Measurements from ENCODE around the gene LY9.
"Not testable (repeated sequence)": the region's sequence is repeated elsewhere in the genome, so short reads cannot be mapped to it uniquely, and the experiment has no call there.

LY9 gene

DNA sequence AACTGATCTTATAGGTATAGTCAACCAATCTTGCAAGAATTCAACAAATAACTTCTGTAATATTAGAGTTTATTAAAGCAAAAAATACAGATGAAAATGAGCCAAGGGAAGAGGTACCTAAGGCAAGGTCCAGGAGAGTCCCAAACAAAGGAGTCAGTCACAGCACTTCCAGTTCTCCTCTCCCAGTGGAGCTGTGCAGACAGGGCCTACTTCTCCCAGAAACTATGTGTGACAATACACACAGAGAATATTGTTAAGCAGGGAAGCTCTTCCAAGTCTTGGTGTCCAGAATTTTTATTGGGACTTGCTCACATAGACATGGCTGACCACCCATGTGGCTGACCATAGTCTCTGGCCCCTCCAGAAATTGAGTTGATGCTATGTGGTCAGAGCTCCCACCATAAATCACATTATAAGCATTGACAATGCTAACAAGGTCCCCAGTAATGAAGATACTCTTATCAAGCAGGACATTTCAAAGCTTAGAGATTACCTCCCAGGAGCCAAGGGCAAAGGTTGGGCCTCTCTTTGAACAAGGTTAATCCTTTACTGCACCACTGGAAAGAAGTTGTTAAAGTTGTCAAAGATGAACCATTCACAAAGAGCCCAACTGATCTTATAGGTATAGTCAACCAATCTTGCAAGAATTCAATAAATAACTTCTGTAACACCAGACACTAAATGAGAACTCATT, 70.2 kb downstream of the LY9 start:
- DNase-seq (ENCODE audit: low spot score), result no peak

DNA sequence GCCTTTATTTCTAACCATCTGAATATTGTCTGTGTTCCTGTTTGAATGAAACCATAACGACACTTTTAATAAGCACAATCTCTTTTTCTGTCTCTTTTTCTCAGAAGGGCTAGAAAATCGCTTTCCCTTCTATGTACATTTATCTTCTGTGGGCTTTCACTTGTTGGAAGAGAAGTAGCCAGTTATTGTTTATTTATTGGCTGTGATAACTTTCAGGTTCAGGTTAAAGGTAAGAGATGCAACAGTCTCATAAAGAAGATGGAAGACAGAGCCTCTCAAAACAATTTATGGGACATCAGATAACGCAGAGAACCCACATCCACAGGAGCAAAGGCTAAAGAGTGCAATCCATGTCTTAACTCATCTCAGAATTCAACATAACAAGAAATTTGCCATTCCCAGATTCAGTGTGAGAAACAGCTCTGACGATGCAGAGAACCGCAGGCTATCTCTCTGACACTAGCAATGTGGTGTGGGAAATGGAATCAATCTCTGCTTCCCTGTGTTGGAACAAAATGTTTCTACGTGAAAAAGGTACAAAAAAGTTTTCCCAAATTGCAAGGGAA, 70.8 kb downstream of the LY9 start:
- no peak for DNase-seq (ENCODE audit: low spot score)

- not testable (repeated sequence) for DNase-seq (ENCODE audit: low spot score)
Measured at GRCh38 chr1:160867651-160868050, 71.7 kb downstream of the LY9 start.

DNA sequence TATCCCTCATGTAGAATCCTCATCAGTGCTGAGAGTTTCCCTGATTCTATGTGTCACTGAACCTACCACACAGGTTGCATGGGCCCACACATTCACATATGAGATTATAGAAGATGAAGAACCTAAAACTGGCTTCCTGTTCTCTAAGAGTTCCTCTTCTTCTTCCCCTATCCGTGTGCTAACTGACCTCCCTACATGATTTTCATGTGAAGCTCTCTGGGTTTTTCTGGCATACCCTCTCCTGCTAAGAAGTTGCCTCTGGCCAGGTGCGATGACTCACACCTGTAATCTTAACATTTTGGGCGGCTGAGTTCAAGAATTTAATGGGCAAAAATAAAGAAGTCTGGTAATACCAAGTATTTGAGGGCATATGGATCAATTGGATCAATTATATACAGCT, 72.2 kb downstream of the LY9 start:
- no peak for DNase-seq (ENCODE audit: low spot score)

DNA sequence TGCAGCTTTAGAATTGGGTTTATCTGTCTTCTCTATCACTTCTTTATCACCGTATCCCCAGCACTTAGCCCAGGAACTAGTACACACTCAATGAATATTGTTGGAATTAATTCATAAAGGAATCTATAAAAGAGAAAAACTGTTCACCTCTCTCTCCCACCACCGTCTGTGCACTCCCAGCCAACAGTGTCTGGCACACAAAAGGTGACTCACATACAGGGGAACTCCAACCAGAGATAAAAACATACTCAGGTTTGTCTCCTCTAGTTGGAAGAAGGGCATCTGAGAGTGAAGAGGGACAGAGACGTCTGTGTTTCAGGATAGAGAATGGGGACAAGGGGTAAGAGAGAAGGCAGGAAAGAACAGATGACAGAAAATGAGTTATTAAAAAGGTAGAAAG, 79.0 kb downstream of the LY9 start:
- DNase-seq (ENCODE audit: low spot score), result no peak

- DNase-seq (ENCODE audit: low spot score), result not testable (repeated sequence)
Measured at GRCh38 chr1:160875591-160875990, 79.6 kb downstream of the LY9 start.

- DNase-seq (ENCODE audit: low spot score), result no peak
Measured at GRCh38 chr1:160876311-160876710, 80.3 kb downstream of the LY9 start.

DNA sequence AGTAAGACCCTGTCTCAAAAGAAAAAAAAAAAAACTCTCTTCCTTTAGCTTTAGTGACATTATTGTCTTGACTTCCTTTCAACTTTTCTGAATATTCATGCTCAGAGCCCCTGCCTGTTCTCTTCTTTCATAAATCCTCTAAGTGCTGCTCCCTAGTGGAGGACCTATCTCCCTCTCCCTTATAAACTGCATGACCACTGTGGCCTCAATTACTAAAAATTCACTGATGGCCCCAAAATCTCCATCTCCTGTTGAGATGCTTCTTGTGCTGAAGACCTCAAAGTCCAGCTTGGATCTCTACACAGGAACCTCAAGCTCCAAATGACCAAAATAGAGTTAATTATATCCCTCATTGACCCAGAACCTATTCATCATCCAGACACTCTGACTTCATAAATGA, 81.2 kb downstream of the LY9 start:
- no peak for DNase-seq (ENCODE audit: low spot score)

All from AG08396 (cell line).